HL-60 (cell line): Measurements from ENCODE around the gene ANKRD9.

Source experiments
- DNase-seq, 2 experiments: peaks; one replicate each; pipeline ENCODE4 v3.0.0-alpha.2; 2010 to 2020; ENCODE audit warnings: low read depth in 1 of 2, low spot score in 1 of 2
- H3K27ac ChIP-seq: fragments of 250-450 bp; sonication (Bioruptor Pico); replicated peaks from 2 replicates; pipeline ENCODE4 v1.5.1; 2020; ENCODE audit warnings: mild to moderate bottlenecking, moderate library complexity
- H3K27me3 ChIP-seq: fragments of 250-450 bp; sonication (Bioruptor Pico); 2 replicates; pipeline ENCODE4 v1.5.1; 2021; ENCODE audit warnings: mild to moderate bottlenecking, moderate library complexity; ENCODE audit not compliant: insufficient read depth, poor library complexity, severe bottlenecking
- H3K4me3 ChIP-seq: replicated peaks from 2 replicates; pipeline ENCODE4 v1.5.1; 2011; ENCODE audit warnings: mild to moderate bottlenecking, control low read depth, low read length; ENCODE audit not compliant: insufficient read depth
- CTCF ChIP-seq: IDR thresholded peaks from one replicate; pipeline ENCODE4 v1.5.1; 2011; ENCODE audit warnings: low read length, control low read depth, inconsistent platforms; ENCODE audit not compliant: insufficient read depth
- GABPA ChIP-seq: IDR thresholded peaks from 2 replicates; pipeline ENCODE4 v1.6.1; 2012; ENCODE audit warnings: low read depth
- POLR2AphosphoS5 ChIP-seq: IDR thresholded peaks from 2 replicates; pipeline ENCODE4 v1.6.1; 2012; ENCODE audit warnings: low read depth
- REST ChIP-seq: IDR thresholded peaks from 2 replicates; pipeline ENCODE4 v1.6.1; 2012; ENCODE audit warnings: low read depth; ENCODE audit not compliant: insufficient replicate concordance
- SPI1 ChIP-seq: IDR thresholded peaks from 2 replicates; pipeline ENCODE4 v1.6.1; 2012; ENCODE audit warnings: low read depth, mild to moderate bottlenecking, borderline replicate concordance

The ANKRD9 gene

GRCh38 chr14:102505775-102506625 lies 3.6 kb downstream of the ANKRD9 start:
- TF ChIP-seq GABPA (no peak), CTCF (no peak), REST (no peak), POLR2AphosphoS5 (no peak), SPI1 (no peak)
- no peak for DNase-seq

GRCh38 chr14:102505000-102505619 lies 4.5 kb downstream of the ANKRD9 start:
- Histone ChIP-seq H3K27me3 (no peaks in the 10 kb centered on the region), H3K4me3 (no peak overlapping the region), H3K27ac (no peak overlapping the region)
- DNase-seq, result no peak
- TF ChIP-seq CTCF (no peak), REST (no peak), GABPA (no peak), POLR2AphosphoS5 (no peak), SPI1 (no peak)

More at GRCh38 chr14:102505775-102506625, 3.6 kb downstream of the ANKRD9 start:
- no peak overlapping the region for H3K4me3 ChIP-seq
- H3K27ac ChIP-seq, result no peak overlapping the region
- no peaks in the 10 kb centered on the region for H3K27me3 ChIP-seq

GRCh38 chr14:102504328-102504999 lies 5.1 kb downstream of the ANKRD9 start:
- DNase-seq, result no peak
- no peak overlapping the region for H3K4me3 ChIP-seq
- no peaks in the 10 kb centered on the region for H3K27me3 ChIP-seq
- no peak overlapping the region for H3K27ac ChIP-seq
- TF ChIP-seq REST, result no peak
- TF ChIP-seq SPI1, result no peak
- TF ChIP-seq GABPA, result no peak
- no peak for TF ChIP-seq POLR2AphosphoS5
